Progenitor cell of endocrine pancreas (in vitro differentiated cells): Measurements from ENCODE around the gene CRIP3. TPM values are rescaled to one million over a fixed set of nuclear protein-coding genes. Genes with fewer than 3 reads are reported as not detected.

Experiments used
- DNase-seq: peaks from one replicate; pipeline ENCODE4 v3.0.0; 2021; ENCODE audit warnings: low spot score; ENCODE audit not compliant: unreplicated experiment
- H3K27ac Mint-ChIP-seq: 2 replicates; pipeline ENCODE4 v1.8.0; 2021; ENCODE audit warnings: mild to moderate bottlenecking, moderate library complexity, mixed read lengths
- H3K27me3 Mint-ChIP-seq: 2 replicates; pipeline ENCODE4 v1.8.0; 2021; ENCODE audit warnings: mixed read lengths
- H3K36me3 Mint-ChIP-seq: 2 replicates; pipeline ENCODE4 v1.8.0; 2022; ENCODE audit warnings: mixed read lengths; ENCODE audit not compliant: insufficient read depth
- H3K4me1 Mint-ChIP-seq: 2 replicates; pipeline ENCODE4 v1.8.0; 2021; ENCODE audit warnings: low read depth, mixed read lengths
- H3K4me3 Mint-ChIP-seq: 2 replicates; pipeline ENCODE4 v1.8.0; 2021; ENCODE audit warnings: low read depth, mild to moderate bottlenecking, moderate library complexity, mixed read lengths
- H3K9me3 Mint-ChIP-seq: 2 replicates; pipeline ENCODE4 v1.8.0; 2021; ENCODE audit warnings: low read depth, mixed read lengths
- CTCF ChIP-seq: fragments of 200-600 bp; sonication (generic); IDR thresholded peaks from one replicate; pipeline ENCODE4 v1.5.0; 2021; ENCODE audit warnings: antibody characterized with exemption, mild to moderate bottlenecking; ENCODE audit not compliant: unreplicated experiment
- total RNA-seq: library from RNA; stranded (reverse); gene quantifications from 2 replicates; pipeline ENCODE4 v1.2.1, GENCODE V29; 2021

Gene CRIP3
- total RNA-seq, 1 donor from 2014 or later, result 2.3 TPM

GRCh38 chr6:43292763-43293318 is 15.8 kb downstream of the CRIP3 start:
- H3K4me1 Mint-ChIP-seq, result no peaks in the 10 kb centered on the region
- H3K9me3 Mint-ChIP-seq, result no peaks in the 10 kb centered on the region
- DNase-seq, result no peak
- no peak overlapping the region for H3K27ac Mint-ChIP-seq
- no peaks in the 10 kb centered on the region for H3K36me3 Mint-ChIP-seq
- H3K4me3 Mint-ChIP-seq, result no peak overlapping the region
- H3K27me3 Mint-ChIP-seq, result peaks cover 11% of the 10 kb centered on the region
- TF ChIP-seq CTCF, result no peak

GRCh38 chr6:43292341-43292740 is 16.3 kb downstream of the CRIP3 start:
- no peak for TF ChIP-seq CTCF
- Mint-ChIP-seq H3K27ac (no peak overlapping the region), H3K4me3 (no peak overlapping the region), H3K9me3 (no peaks in the 10 kb centered on the region), H3K4me1 (no peaks in the 10 kb centered on the region), H3K36me3 (no peaks in the 10 kb centered on the region), H3K27me3 (peaks cover 14% of the 10 kb centered on the region)
- DNase-seq, result no peak

- Mint-ChIP-seq H3K4me1 (peaks cover 1% of the 10 kb centered on the region), H3K36me3 (no peaks in the 10 kb centered on the region), H3K4me3 (no peak overlapping the region)
Measured at GRCh38 chr6:43291708-43292107, 16.9 kb downstream of the CRIP3 start.

GRCh38 chr6:43290905-43291355 is 17.7 kb downstream of the CRIP3 start:
- no peak overlapping the region for H3K4me3 Mint-ChIP-seq
- no peak for TF ChIP-seq CTCF
- H3K27ac Mint-ChIP-seq, result no peak overlapping the region
- DNase-seq, result no peak
- H3K9me3 Mint-ChIP-seq, result no peaks in the 10 kb centered on the region
- H3K36me3 Mint-ChIP-seq, result no peaks in the 10 kb centered on the region
- peaks cover 22% of the 10 kb centered on the region for H3K27me3 Mint-ChIP-seq
- peaks cover 1% of the 10 kb centered on the region for H3K4me1 Mint-ChIP-seq

More at GRCh38 chr6:43291708-43292107, 16.9 kb downstream of the CRIP3 start:
- no peak for DNase-seq
- no peak overlapping the region for H3K27ac Mint-ChIP-seq
- no peak for TF ChIP-seq CTCF
- H3K27me3 Mint-ChIP-seq, result peaks cover 20% of the 10 kb centered on the region
- H3K9me3 Mint-ChIP-seq, result no peaks in the 10 kb centered on the region

- TF ChIP-seq CTCF, result no peak
- no peak for DNase-seq
- Mint-ChIP-seq H3K27me3 (peaks cover 27% of the 10 kb centered on the region), H3K27ac (no peak overlapping the region), H3K4me1 (peaks cover 1% of the 10 kb centered on the region), H3K9me3 (no peaks in the 10 kb centered on the region), H3K36me3 (no peaks in the 10 kb centered on the region), H3K4me3 (no peak overlapping the region)
Measured at GRCh38 chr6:43290339-43290904, 18.2 kb downstream of the CRIP3 start.
